Muscle layer of duodenum (tissue), 2 donors: ENCODE results near the gene IDUA.
A peak's percentile ranks its signal among the peaks of the same experiment; 100 is the strongest.
"Not testable (repeated sequence)": the region's sequence is repeated elsewhere in the genome, so short reads cannot be mapped to it uniquely, and the experiment has no call there.

Source experiments
- H3K27ac ChIP-seq: one replicate; pipeline ENCODE4 v1.7.0; 2013; ENCODE audit warnings: mild to moderate bottlenecking, low read length
- H3K27me3 ChIP-seq: one replicate; pipeline ENCODE4 v1.7.0; 2013; ENCODE audit warnings: low read depth, mild to moderate bottlenecking, control low read depth, low read length
- H3K36me3 ChIP-seq, 2 donors: one replicate each; pipeline ENCODE4 v1.7.0; 2013; ENCODE audit warnings: low read length in 2 of 2, control low read depth in 1 of 2, mild to moderate bottlenecking in 1 of 2; ENCODE audit not compliant: insufficient read depth in 2 of 2, control insufficient read depth in 1 of 2
- H3K4me1 ChIP-seq, 2 donors: one replicate each; pipeline ENCODE4 v1.7.0; 2013; ENCODE audit warnings: low read length in 2 of 2, mild to moderate bottlenecking in 2 of 2, control low read depth in 1 of 2, moderate library complexity in 1 of 2; ENCODE audit not compliant: insufficient read depth in 2 of 2, control insufficient read depth in 1 of 2
- H3K4me3 ChIP-seq, 2 donors: one replicate each; pipeline ENCODE4 v1.7.0; 2013; ENCODE audit warnings: low read length in 2 of 2, low read depth in 1 of 2, mild to moderate bottlenecking in 1 of 2
- H3K9me3 ChIP-seq, 2 donors: one replicate each; pipeline ENCODE4 v1.7.0; 2013; ENCODE audit warnings: low read length in 2 of 2, control low read depth in 1 of 2, mild to moderate bottlenecking in 1 of 2; ENCODE audit not compliant: control insufficient read depth in 1 of 2
- donor health status: healthy.

The IDUA gene

DNA sequence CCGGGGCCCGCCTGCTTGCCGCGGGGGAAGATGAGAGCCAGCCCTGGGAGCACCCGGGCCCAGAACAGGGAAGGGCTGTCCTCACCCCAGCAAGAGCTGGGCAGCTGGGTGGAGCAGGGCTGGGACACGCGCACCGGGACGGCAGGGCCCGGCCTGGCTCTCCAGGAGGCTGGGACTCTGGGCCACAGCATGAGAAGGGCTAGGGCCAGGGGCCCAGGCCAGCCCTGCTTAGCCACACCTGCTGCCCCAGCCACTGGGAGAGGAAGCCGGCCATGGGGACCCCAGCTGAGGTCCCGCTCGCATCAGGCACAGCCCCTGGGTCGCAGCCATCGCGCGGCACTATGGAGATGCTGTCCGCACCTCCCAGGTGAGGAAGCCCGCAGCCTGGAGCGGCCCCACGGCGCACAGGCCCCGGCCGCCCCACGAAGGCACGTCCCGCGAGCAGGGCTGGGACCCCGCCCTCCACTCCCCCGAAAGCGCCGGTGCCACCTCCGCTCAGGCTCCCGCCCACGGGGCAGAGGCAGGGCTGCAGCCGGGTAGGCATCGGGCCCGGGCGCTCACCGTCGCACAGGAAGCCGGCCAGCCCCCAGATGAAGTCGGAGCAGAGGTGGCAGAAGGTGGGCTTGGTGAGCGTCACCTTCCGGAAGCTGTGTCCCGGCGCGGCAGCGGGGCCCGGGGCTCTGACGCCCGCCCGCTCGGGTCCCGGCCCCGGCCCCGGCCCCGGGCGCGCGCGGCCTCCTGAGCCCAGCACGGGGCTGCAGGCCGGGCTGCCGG is 14.0 kb upstream of the IDUA start:
- Histone ChIP-seq H3K27me3 (no peaks in the 10 kb centered on the region), H3K4me1 (peaks cover 0 to 26% of the 10 kb centered on the region in 2 donors), H3K36me3 (no peaks in the 10 kb centered on the region), H3K27ac (no peak overlapping the region), H3K9me3 (no peaks in the 10 kb centered on the region), H3K4me3 (peak overlapping the region; percentile 52 to 89)

DNA sequence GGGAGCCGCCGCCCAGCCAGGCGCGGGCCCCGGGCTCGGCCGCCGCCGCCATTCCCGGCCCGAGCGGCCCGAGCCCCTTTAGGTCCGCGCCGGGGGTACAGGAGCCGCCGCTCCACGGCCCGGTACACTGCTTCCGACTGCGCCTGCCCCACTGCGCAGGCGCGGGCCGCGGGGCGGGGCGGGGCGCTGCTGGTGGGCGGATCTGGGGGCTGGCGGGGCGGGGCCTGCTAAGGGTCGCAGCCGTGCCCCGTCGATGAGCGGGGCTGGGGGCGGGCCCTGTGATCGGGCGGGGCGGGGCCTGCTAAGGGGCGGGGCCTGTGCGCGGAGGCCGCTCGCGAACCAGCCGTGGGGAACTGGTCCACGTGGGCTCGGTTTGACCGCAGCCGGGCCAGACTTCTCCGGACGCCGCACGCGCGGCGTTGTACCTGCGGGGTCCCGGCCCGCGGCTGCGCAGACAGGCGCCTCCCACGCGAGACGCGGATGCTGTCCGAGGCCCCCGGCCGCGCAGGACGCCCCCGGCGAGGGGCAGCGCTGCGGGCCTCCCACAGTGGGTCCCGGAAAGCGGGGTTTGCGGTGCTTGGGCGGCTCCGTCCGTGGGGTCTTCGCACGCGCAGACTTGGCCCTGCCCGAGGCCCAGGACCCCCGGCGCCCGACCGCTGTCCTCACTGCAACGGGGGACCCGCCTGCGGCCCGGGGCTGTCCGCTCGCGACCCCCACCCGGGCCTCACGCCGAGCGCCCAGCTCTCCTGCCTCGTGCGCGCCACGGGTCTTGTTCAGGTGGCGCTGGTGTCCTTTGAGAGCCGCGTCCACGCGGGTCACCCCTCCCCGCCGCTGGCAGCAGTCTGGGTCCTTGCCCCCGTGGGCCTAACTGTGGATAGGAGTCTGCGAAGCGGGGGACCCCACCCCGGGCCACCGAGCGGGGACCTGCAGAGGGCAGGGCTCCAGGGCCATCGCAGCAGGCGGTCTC is 13.1 kb upstream of the IDUA start, which contains the start of gene DGKQ:
DGKQ (minus strand) TSS at position 139 of the 967 bp plus-strand sequence; CDS start at position 52, 87 bp downstream.
- Histone ChIP-seq H3K27ac (no peak within 1 kb of the TSS), H3K36me3 (no peaks in the 10 kb centered on the region), H3K4me1 (peaks cover 0 to 25% of the 10 kb centered on the region in 2 donors), H3K9me3 (no peaks in the 10 kb centered on the region), H3K27me3 (no peaks in the 10 kb centered on the region), H3K4me3 (peak within 1 kb of the TSS; percentile 52 to 89)

- H3K4me1 ChIP-seq, result peaks cover 0 to 28% of the 10 kb centered on the region in 2 donors
- no peak overlapping the region for H3K27ac ChIP-seq
- H3K36me3 ChIP-seq, result no peaks in the 10 kb centered on the region
- H3K4me3 ChIP-seq, result no peak overlapping the region
- H3K27me3 ChIP-seq, result no peaks in the 10 kb centered on the region
- H3K9me3 ChIP-seq, result no peaks in the 10 kb centered on the region
Observed at GRCh38 chr4:974668-975067, 12.2 kb upstream of the IDUA start.

- not testable (repeated sequence) for H3K9me3 ChIP-seq, H3K27ac ChIP-seq, H3K36me3 ChIP-seq, H3K4me3 ChIP-seq, H3K27me3 ChIP-seq
- H3K4me1 ChIP-seq, result peaks cover 0 to 30% of the 10 kb centered on the region in 2 donors
Observed at GRCh38 chr4:976016-976415, 10.8 kb upstream of the IDUA start.

- H3K27ac ChIP-seq, result no peak overlapping the region
- H3K4me1 ChIP-seq, result peaks cover 0 to 6% of the 10 kb centered on the region in 2 donors
- H3K27me3 ChIP-seq, result no peaks in the 10 kb centered on the region
- no peak overlapping the region for H3K4me3 ChIP-seq
- H3K36me3 ChIP-seq, result no peaks in the 10 kb centered on the region
- H3K9me3 ChIP-seq, result no peaks in the 10 kb centered on the region
Observed at GRCh38 chr4:978957-979701, 7.7 kb upstream of the IDUA start.

- H3K4me1 ChIP-seq, result peaks cover 4 to 25% of the 10 kb centered on the region in 2 donors
- no peaks in the 10 kb centered on the region for H3K9me3 ChIP-seq
- H3K27ac ChIP-seq, result no peak overlapping the region
- H3K36me3 ChIP-seq, result no peaks in the 10 kb centered on the region
- H3K27me3 ChIP-seq, result no peaks in the 10 kb centered on the region
- H3K4me3 ChIP-seq, result no peak overlapping the region
Observed at GRCh38 chr4:982291-982690, 4.6 kb upstream of the IDUA start.

GRCh38 chr4:982814-983213 is 4.0 kb upstream of the IDUA start:
- Histone ChIP-seq H3K9me3 (no peaks in the 10 kb centered on the region), H3K27me3 (no peaks in the 10 kb centered on the region), H3K4me3 (no peak overlapping the region), H3K36me3 (no peaks in the 10 kb centered on the region), H3K27ac (no peak overlapping the region), H3K4me1 (peaks cover 4 to 30% of the 10 kb centered on the region in 2 donors)

DNA sequence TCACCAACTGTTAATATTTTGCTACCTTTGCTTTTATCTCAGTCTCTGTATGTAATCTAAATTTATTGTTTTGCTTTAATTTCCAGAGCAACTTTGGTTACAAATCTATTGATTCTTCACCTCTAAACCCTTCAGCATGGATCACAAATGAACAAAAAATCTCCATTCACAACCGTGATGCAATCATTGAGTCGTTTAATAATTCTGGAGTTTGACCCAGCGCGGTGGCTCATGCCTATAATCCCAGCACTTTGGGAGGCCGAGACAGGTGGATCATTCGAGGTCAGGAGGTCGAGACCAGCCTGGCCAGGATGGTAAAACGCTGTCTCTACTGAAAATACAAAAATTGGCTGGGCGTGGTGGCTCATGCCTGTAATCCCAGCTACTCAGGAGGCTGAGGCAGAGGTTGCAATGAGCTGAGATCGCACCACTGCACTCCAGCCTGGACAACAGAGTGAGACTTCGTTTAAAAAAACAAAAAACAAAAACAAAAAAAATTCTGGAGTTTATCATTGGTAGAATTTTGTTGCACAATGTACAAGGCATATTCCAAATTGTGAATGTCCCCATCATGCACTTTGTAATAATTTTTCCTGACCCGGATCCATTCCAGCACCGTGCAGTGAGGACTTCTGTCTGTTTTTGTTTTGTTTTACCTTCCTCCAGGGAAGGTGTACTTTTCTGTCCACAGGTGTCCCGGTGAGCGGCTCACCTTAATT is 2.3 kb upstream of the IDUA start:
- H3K9me3 ChIP-seq, result no peaks in the 10 kb centered on the region
- no peak overlapping the region for H3K27ac ChIP-seq
- peaks cover 0 to 5% of the 10 kb centered on the region in 2 donors for H3K36me3 ChIP-seq
- no peaks in the 10 kb centered on the region for H3K27me3 ChIP-seq
- peaks cover 4 to 34% of the 10 kb centered on the region in 2 donors for H3K4me1 ChIP-seq
- peak overlapping the region; percentile 34 to 36 for H3K4me3 ChIP-seq

DNA sequence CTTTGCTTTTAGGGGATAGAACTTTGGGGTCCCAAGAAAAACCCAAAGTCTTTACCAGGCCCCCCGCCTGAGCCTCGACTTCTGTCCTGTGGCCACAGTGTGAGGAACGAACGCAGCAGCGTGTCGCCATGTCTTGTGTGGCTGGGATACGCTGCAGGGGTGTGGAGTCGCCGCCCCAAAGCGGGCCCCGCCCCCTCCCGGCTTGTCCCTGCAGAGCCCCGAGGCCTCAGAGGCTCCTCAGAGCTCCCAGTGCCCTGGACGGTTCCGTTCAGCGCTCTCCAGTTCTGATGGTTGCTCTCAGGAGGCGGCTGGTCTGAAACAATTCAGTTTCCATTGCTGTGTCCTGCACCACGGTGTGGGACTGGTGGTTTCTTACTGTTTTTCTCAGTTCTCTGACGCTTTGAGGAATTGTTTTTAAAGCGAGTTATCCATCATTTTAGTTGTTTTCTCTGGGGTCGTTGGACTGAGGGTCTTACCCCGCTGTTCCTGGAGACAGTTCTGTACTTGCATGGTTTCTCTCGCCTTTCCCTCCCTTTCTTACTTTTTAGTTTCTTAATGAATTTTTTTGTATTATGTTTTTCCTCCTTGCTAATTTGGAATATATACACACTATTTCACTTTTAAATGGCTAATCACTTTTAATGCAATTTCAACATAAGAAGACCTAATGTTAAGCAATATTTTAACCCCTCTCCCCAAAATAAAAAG is 1.6 kb upstream of the IDUA start:
- Histone ChIP-seq H3K36me3 (peaks cover 0 to 13% of the 10 kb centered on the region in 2 donors), H3K9me3 (no peaks in the 10 kb centered on the region), H3K4me3 (peak overlapping the region; percentile 34 to 36), H3K4me1 (peaks cover 4 to 31% of the 10 kb centered on the region in 2 donors), H3K27ac (no peak overlapping the region), H3K27me3 (no peaks in the 10 kb centered on the region)

GRCh38 chr4:986428-986878 is 391 bp upstream of the IDUA start:
- H3K27me3 ChIP-seq, result no peaks in the 10 kb centered on the region
- H3K27ac ChIP-seq, result peak overlapping the region; percentile 45
- peak overlapping the region; percentile 72 to 83 for H3K4me3 ChIP-seq
- peaks cover 4 to 31% of the 10 kb centered on the region in 2 donors for H3K4me1 ChIP-seq
- H3K9me3 ChIP-seq, result no peaks in the 10 kb centered on the region
- peaks cover 0 to 23% of the 10 kb centered on the region in 2 donors for H3K36me3 ChIP-seq
